PC-9 (cell line): Measurements from ENCODE around the gene CDKN3.

Experiments used
- EZH2 ChIP-seq: fragments of 200-600 bp; sonication (generic); IDR thresholded peaks from 2 replicates; pipeline ENCODE4 v1.8.0; 2017; ENCODE audit warnings: antibody characterized with exemption, low read depth
- TF ChIP-seq, protein P1 (sequence below): fragments of 200-600 bp; sonication (generic); conservative IDR thresholded peaks from 2 replicates; pipeline ENCODE4 v1.6.1; 2017; ENCODE audit warnings: mixed run types, antibody characterized with exemption, mild to moderate bottlenecking, moderate library complexity

DNA sequence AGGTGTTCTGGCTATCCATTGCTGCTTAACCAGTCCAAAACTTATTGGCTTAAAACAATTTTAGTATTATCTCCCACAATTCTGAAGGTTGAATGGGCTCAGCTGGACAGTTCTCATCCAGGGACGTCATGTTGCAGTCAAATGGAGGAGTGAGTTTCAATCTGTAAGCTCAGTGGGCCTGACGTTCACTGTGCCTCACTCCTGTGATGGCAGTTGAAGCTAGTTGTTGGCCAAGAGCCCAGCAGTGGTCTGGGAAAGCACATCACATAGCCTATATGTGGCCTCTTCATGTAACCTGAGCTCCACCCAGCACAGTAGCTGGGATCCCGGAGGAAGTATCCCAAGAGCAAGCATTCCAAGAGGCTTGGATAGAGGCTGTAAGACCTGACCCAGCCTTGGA lies 40.6 kb upstream of the CDKN3 start:
- TF ChIP-seq, protein P1, sequence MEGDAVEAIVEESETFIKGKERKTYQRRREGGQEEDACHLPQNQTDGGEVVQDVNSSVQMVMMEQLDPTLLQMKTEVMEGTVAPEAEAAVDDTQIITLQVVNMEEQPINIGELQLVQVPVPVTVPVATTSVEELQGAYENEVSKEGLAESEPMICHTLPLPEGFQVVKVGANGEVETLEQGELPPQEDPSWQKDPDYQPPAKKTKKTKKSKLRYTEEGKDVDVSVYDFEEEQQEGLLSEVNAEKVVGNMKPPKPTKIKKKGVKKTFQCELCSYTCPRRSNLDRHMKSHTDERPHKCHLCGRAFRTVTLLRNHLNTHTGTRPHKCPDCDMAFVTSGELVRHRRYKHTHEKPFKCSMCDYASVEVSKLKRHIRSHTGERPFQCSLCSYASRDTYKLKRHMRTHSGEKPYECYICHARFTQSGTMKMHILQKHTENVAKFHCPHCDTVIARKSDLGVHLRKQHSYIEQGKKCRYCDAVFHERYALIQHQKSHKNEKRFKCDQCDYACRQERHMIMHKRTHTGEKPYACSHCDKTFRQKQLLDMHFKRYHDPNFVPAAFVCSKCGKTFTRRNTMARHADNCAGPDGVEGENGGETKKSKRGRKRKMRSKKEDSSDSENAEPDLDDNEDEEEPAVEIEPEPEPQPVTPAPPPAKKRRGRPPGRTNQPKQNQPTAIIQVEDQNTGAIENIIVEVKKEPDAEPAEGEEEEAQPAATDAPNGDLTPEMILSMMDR: no peak
- no peak for TF ChIP-seq EZH2
